Stromal cell of bone marrow (primary cell): ENCODE measurements around the gene CHAF1A.

Source experiments
- DNase-seq: peaks from one replicate; pipeline ENCODE4 v3.0.0-alpha.2; 2012; ENCODE audit warnings: low read depth

Gene CHAF1A

GRCh38 chr19:4409123-4409933 is 6.9 kb downstream of the CHAF1A start:
- no peak for DNase-seq

GRCh38 chr19:4413588-4413987 is 11.1 kb downstream of the CHAF1A start:
- no peak for DNase-seq

- DNase-seq = no peak
Observed at GRCh38 chr19:4414144-4414799, 11.8 kb downstream of the CHAF1A start.

GRCh38 chr19:4414800-4415321 is 12.4 kb downstream of the CHAF1A start:
- DNase-seq = no peak

DNA sequence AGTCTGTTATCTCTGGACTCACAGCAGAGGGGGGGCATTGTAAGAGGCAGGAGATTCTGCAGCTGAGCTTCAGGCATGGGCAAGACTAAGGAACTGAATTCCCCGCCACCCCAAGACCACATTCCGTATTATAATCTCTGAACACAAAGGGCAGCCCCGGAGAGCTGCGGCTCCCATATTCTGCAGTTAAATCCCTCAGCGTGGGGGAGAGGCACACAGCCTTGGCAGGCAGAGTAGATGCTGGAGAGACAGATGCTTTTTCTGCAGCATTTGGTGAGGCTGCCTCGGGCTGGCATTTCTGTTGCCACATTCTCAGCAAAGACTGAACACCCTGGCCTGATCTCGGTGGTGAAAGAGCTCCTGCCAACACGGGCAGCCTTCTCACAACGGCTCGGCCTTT is 12.9 kb downstream of the CHAF1A start:
- DNase-seq = no peak

DNA sequence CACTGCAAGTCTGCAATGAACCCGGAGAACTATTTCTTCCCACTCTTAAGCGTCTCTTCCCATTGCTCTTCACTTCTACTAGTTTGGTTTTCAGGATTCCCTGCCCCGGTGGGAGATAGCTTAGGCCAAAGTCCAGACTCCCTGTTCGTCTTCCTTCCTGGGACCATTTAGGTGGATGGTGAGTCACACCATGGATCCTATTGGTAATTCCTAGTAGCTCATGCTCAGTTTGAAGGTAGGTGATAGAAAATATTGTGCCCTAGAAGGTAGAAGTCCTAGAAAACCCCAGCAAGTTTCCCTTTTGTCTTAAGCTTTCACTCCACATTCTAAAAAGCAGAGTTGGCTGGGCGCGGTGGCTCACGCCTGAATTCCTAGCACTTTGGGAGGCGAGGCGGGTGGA is 13.8 kb downstream of the CHAF1A start:
- DNase-seq = no peak

- DNase-seq = no peak
Observed at GRCh38 chr19:4423416-4424126, 21.1 kb downstream of the CHAF1A start.

DNA sequence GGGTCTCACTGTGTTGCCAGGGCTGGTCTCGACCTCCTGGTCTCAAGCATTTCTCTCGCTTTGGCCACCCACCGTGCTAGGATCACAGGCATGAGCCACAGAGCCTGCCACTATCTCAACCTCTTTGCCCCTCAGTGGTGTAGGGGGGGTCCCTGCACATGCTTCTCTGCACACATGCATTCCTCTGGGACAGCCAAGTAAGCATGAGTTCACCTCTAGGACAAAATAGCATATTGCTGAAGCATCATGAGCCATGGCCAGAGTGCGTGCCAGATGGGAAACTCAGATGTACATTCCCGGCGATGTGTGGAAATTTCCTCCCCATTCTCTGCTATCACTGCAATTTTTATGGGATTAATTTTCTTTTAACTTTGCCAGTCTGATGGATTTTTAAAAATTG is 23.1 kb downstream of the CHAF1A start:
- peak; percentile 57 for DNase-seq

DNA sequence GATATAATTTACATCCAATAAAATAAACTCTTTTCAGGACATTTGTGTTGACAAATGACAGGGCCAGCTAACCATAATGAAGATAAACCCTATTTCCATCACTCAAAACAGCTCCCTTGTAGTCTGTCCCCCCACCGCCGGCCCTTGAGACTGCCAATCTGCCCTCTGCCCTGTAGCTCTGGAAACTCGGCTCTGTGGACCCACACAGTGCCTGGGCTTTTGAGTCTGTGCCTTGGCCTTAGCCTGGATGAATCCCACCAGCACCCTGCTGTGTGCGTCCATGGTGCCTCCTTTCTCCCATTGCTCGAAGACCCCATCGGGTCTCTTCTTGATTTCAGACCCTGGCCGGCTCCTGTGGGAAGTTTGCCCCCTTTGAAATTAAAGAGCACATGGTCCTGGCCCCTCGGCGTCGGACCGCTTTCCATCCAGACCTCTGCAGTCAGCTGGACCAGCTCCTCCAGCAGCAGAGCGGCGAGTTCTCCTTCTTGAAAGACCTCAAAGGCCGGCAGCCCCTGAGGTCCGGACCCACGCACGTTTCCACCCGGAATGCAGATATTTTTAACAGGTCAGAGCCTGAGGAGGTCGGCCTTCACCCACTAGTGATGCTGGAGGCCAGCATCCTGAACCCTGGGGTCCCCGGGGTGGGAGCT is 26.0 kb downstream of the CHAF1A start:
- no peak for DNase-seq

GRCh38 chr19:4429256-4429655 is 26.8 kb downstream of the CHAF1A start:
- DNase-seq = no peak

- DNase-seq = no peak
Observed at GRCh38 chr19:4429771-4430171, 27.3 kb downstream of the CHAF1A start.

- DNase-seq = no peak
Observed at GRCh38 chr19:4430760-4431159, 28.3 kb downstream of the CHAF1A start.

DNA sequence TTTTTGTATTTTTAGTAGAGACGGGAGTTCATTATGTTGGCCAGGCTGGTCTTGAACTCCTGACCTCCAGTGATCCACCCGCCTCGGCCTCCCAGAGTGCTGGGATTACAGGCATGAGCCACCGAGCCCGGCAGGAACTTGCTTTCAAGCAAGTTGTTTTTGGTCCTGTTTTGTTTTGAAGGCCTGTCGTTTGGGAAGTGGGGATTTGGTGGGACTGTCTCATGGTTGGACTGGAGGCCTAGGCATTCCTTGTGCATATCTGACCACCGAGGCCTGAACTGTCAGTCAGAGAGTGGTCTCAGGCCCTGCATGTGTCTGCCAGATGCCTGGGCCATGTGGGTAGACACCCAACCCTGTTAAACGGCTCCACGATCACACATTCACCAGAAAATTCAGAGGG is 28.9 kb downstream of the CHAF1A start:
- DNase-seq = no peak

DNA sequence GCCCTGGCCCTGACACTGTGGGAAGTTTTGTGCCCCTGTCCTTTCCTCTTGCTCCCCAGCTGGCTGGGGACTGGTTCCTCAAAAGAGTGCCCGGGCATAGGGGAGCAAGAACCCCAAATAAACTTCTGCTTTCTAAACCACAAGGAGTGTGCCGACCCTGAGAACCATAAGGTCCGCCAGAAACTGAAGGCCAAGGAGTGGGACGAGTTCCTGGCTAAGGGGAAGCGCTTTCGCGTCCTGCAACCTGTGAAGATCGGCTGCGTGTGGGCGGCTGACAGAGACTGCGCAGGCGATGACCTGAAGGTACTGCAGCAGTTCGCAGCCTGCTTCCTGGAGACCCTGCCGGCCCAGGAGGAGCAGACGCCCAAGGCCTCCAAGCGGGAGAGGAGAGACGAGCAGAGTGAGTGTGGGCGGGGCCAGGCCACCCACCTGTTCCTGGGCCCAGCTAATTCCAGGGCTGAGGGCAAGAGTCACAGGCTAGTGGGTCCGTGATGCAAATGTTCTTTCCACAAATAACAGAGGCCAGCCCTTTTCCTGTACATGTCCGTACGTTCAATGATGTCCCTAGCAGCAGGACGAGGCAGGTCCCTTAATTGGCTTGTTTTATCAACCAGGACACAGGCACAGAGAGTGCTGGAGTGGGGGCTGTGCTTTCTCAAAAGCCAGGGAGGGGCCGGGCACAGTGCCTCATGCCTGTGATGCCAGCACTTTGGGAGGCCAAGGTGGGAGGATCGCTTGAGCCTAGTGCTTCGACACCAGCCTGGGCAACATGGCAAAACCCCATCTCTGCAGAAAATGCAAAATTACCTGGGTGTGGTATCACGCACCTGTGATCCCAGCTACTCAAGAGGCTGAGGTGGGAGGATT is 29.6 kb downstream of the CHAF1A start:
- no peak for DNase-seq

GRCh38 chr19:4432918-4433506 is 30.6 kb downstream of the CHAF1A start:
- DNase-seq = no peak

DNA sequence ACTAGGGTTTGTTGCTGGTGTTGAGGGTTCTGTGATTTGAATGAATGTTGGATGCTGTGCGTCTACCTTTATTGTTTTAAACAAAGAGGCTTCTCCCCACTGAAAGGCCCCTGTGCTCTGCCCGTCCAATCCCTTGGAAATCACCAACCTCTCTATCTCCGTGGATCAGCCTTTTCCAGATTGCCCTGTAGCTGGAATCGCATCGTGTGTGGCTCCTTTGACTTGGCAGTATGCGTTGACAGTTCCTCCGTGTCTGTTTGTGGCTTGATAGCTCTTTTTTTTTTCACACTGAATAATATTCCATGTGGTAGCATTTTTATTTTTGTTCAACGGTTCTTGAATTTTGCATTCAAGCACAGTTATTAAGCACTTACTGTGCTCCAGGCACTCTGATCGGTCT is 32.0 kb downstream of the CHAF1A start:
- no peak for DNase-seq

DNA sequence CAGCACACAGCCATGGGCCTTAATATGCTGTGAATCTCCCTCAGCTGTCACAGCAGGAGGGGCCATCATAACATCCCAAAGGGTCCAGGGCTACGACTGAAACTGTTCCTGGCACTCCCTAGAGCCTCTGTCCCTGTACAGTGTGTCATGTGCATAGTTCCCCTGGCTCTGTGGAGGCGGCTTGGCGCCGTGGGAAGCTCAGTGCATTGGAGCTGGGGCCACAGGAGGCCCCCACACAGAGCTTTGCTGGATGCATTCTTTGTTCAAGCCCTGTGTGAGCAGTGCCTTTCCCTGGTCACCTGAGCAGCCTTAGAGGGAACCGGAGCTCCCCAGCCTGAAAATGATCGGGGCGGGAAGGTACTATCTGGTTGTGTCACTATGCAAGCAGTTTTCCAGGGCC is 33.8 kb downstream of the CHAF1A start:
- DNase-seq = no peak

DNA sequence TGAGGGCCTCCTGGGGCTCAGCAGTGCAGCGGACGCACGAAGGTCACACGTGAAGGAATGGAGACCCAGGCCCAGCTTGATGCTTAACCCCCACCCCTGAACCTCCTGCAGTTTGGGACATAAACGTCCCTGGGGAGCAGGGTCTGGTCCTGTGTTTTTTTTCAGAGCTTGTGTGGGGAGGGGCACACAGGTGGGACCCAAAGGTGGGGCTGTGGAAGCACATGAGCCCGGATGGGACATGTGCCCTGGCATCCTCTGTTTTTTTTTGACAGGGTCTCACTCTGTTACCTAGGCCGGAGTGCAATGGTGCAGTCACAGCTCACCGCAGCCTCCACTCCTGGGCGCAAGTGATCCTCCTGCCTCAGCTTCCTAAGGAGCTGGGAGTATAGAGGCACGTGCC is 34.7 kb downstream of the CHAF1A start:
- no peak for DNase-seq

DNA sequence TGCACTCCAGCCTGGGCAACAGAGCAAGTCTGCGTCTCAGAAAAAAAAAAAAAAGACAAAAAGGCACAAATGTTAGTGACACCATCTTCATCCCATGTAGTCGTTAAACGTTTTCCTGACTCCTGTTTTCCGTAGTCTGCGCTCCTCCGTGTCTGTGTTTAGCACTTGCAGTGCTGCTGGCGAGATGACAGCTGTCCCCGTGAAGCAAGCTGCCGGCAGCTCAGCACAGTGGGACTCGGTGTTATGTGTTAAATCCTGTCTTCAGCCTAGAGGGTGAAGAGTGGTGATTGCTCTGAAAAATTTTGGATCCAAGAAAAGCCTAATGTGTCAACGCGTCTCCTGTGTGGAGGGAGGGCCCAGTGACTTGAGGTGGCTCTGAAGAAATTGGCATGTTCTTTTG is 36.8 kb downstream of the CHAF1A start:
- DNase-seq = no peak

GRCh38 chr19:4441994-4442818 is 39.8 kb downstream of the CHAF1A start:
- DNase-seq = no peak
